Measurements from ENCODE around the gene DOLPP1.

- TF ChIP-seq GATA3 (IDR thresholded peaks at IDR 0.05; ENCODE audit: low read depth, low read length) (no peak), GATA2 (IDR thresholded peaks at IDR 0.05; ENCODE audit: low read depth, low read length) (no peak)
Observed at GRCh38 chr9:129138144-129138462, 57.2 kb downstream of the DOLPP1 start.
